Activated CD4-positive, alpha-beta T cell treated with anti-CD3 and anti-CD28 coated beads for 24 hours (primary cell): ENCODE data around the gene TREM1.
"Not testable (repeated sequence)": the region's sequence is repeated elsewhere in the genome, so short reads cannot be mapped to it uniquely, and the experiment has no call there.

Experiments used
- DNase-seq, 2 donors: peaks; one replicate each; pipeline ENCODE4 v3.0.0-alpha.2; 2020; ENCODE audit warnings: low read depth in 2 of 2

The TREM1 gene

GRCh38 chr6:41258196-41258493 is 28.3 kb downstream of the TREM1 start:
- DNase-seq: no peak

GRCh38 chr6:41257369-41258195 is 28.9 kb downstream of the TREM1 start:
- no peak for DNase-seq

- DNase-seq: no peak
Measured at GRCh38 chr6:41256383-41256782, 30.1 kb downstream of the TREM1 start.

- no peak for DNase-seq
Measured at GRCh38 chr6:41255638-41256246, 30.7 kb downstream of the TREM1 start.

GRCh38 chr6:41255110-41255509 is 31.4 kb downstream of the TREM1 start:
- DNase-seq: no peak

GRCh38 chr6:41252401-41253169 is 33.9 kb downstream of the TREM1 start:
- no peak for DNase-seq

- DNase-seq: no peak
Measured at GRCh38 chr6:41247882-41248705, 38.4 kb downstream of the TREM1 start.

GRCh38 chr6:41247288-41247865 is 39.1 kb downstream of the TREM1 start:
- no peak for DNase-seq

- not testable (repeated sequence) for DNase-seq
Measured at GRCh38 chr6:41246529-41246928, 40.0 kb downstream of the TREM1 start.

GRCh38 chr6:41239467-41240159 is 46.9 kb downstream of the TREM1 start:
- DNase-seq: no peak

GRCh38 chr6:41237128-41237527 is 49.4 kb downstream of the TREM1 start:
- DNase-seq: no peak

GRCh38 chr6:41236276-41236675 is 50.2 kb downstream of the TREM1 start:
- DNase-seq: no peak

- DNase-seq: no peak
Measured at GRCh38 chr6:41232667-41233066, 53.8 kb downstream of the TREM1 start.

GRCh38 chr6:41231246-41231645 is 55.2 kb downstream of the TREM1 start:
- no peak for DNase-seq

- no peak for DNase-seq
Measured at GRCh38 chr6:41229721-41230120, 56.8 kb downstream of the TREM1 start.

GRCh38 chr6:41228616-41229015 is 57.9 kb downstream of the TREM1 start:
- no peak for DNase-seq

GRCh38 chr6:41228096-41228495 is 58.4 kb downstream of the TREM1 start, which contains the start of gene TREML4:
Gene TREML4 (plus strand): TSS chr6:41228349. CDS start chr6:41228428, 79 bp downstream.
- no peak for DNase-seq

GRCh38 chr6:41226752-41227151 is 59.7 kb downstream of the TREM1 start:
- DNase-seq: no peak

- DNase-seq: no peak
Measured at GRCh38 chr6:41224800-41225199, 61.7 kb downstream of the TREM1 start.
